DND-41 (cell line): Measurements from ENCODE around the gene UBASH3B.

Experiments used
- ATAC-seq: fragments of 200-7000 bp; cut with Tn5 transposase; 3 replicates; pipeline ENCODE4 v1.9.1; 2021; ENCODE audit warnings: low read depth; ENCODE audit not compliant: insufficient read depth
- DNase-seq: peaks from one replicate; pipeline ENCODE4 v3.0.0-alpha.2; 2020
- H2AFZ ChIP-seq: 2 replicates; pipeline ENCODE4 v1.6.0; 2012; ENCODE audit warnings: low read depth, low read length
- H3K27ac ChIP-seq: 2 replicates; pipeline ENCODE4 v1.5.1; 2012; ENCODE audit warnings: low read length, inconsistent platforms
- H3K27me3 ChIP-seq: fragments of 200-600 bp; sonication (generic); 2 replicates; pipeline ENCODE4 v1.6.0; 2012; ENCODE audit warnings: low read length, mild to moderate bottlenecking, inconsistent platforms; ENCODE audit not compliant: insufficient read depth, poor library complexity
- H3K36me3 ChIP-seq: 2 replicates; pipeline ENCODE4 v1.5.1; 2012; ENCODE audit warnings: low read length, inconsistent platforms; ENCODE audit not compliant: insufficient read depth
- H3K4me1 ChIP-seq: 2 replicates; pipeline ENCODE4 v1.5.1; 2012; ENCODE audit warnings: mild to moderate bottlenecking, low read length; ENCODE audit not compliant: insufficient read depth
- H3K4me2 ChIP-seq: 2 replicates; pipeline ENCODE4 v1.6.0; 2012; ENCODE audit warnings: mild to moderate bottlenecking, moderate library complexity, low read length, inconsistent platforms; ENCODE audit not compliant: insufficient read depth
- H3K4me3 ChIP-seq, 2 experiments: fragments of 200-600 bp in 1 of 2; shearing (Covaris generic) in 1 of 2; 2 replicates each; pipeline ENCODE4 v1.5.1; 2012 to 2016; ENCODE audit warnings: inconsistent platforms in 2 of 2, low read length in 2 of 2, mild to moderate bottlenecking in 2 of 2, low read depth in 1 of 2, moderate library complexity in 1 of 2
- H3K79me2 ChIP-seq: 2 replicates; pipeline ENCODE4 v1.6.0; 2012; ENCODE audit warnings: low read length, inconsistent platforms; ENCODE audit not compliant: insufficient read depth
- H3K9ac ChIP-seq: 2 replicates; pipeline ENCODE4 v1.6.0; 2012; ENCODE audit warnings: low read depth, mild to moderate bottlenecking, inconsistent platforms, low read length, moderate library complexity
- H3K9me3 ChIP-seq: 2 replicates; pipeline ENCODE4 v1.5.1; 2012; ENCODE audit warnings: low read length, moderate library complexity, mild to moderate bottlenecking, inconsistent platforms; ENCODE audit not compliant: insufficient read depth, severe bottlenecking
- H4K20me1 ChIP-seq: 2 replicates; pipeline ENCODE4 v1.6.0; 2012; ENCODE audit warnings: low read length; ENCODE audit not compliant: insufficient read depth
- EZH2 ChIP-seq: IDR thresholded peaks from 3 replicates; pipeline ENCODE4 v1.6.1; 2012; ENCODE audit warnings: borderline replicate concordance, low read depth, mild to moderate bottlenecking, moderate library complexity, low read length, inconsistent platforms; ENCODE audit not compliant: severe bottlenecking
- TF ChIP-seq, protein P1 (sequence below): IDR thresholded peaks from 2 replicates; pipeline ENCODE4 v1.5.1; 2012; ENCODE audit warnings: borderline replicate concordance, low read length, moderate library complexity, mild to moderate bottlenecking; ENCODE audit not compliant: poor library complexity, severe bottlenecking; ENCODE audit errors: extremely low read depth

UBASH3B gene

DNA sequence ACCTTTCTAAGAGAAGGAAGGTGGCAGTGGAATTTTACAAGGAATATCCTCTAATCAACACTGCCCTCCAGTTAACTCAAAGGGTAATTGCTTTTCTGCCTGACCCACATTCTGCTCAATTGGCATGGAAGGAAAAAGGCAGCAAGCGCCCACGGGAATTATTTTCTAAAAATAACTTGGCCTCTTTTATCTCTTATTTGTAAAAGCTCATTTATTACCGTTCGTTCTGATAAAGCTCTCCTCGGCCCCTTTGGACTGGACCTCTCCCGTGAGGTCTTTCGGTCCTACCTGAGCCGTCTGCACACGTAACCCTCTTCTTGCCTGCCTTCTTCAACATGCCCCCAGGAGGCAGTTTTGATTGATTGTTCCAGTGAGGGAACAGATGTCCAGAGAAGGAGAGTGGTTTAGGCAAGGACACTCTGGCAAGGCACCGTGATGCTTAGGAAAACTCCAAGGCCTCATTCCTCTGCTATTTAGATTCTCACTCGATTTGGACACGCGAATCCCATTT is 129.6 kb downstream of the UBASH3B start:
- ATAC-seq (no peak), DNase-seq (no peak)
- H3K4me1 ChIP-seq: peaks cover 5% of the 10 kb centered on the region; the same call in 1 of the 2 replicates
- H3K9ac ChIP-seq: no peak overlapping the region
- H3K79me2 ChIP-seq: no peaks in the 10 kb centered on the region
- no peak overlapping the region for H3K4me3 ChIP-seq
- peaks cover 89% of the 10 kb centered on the region for H3K36me3 ChIP-seq
- no peaks in the 10 kb centered on the region for H4K20me1 ChIP-seq
- H3K27me3 ChIP-seq: no peaks in the 10 kb centered on the region
- no peaks in the 10 kb centered on the region for H3K9me3 ChIP-seq
- H3K4me2 ChIP-seq: no peak overlapping the region
- TF ChIP-seq, protein P1, sequence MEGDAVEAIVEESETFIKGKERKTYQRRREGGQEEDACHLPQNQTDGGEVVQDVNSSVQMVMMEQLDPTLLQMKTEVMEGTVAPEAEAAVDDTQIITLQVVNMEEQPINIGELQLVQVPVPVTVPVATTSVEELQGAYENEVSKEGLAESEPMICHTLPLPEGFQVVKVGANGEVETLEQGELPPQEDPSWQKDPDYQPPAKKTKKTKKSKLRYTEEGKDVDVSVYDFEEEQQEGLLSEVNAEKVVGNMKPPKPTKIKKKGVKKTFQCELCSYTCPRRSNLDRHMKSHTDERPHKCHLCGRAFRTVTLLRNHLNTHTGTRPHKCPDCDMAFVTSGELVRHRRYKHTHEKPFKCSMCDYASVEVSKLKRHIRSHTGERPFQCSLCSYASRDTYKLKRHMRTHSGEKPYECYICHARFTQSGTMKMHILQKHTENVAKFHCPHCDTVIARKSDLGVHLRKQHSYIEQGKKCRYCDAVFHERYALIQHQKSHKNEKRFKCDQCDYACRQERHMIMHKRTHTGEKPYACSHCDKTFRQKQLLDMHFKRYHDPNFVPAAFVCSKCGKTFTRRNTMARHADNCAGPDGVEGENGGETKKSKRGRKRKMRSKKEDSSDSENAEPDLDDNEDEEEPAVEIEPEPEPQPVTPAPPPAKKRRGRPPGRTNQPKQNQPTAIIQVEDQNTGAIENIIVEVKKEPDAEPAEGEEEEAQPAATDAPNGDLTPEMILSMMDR: no peak
- TF ChIP-seq EZH2: no peak
- H3K27ac ChIP-seq: no peak overlapping the region
- H2AFZ ChIP-seq: no peak overlapping the region

DNA sequence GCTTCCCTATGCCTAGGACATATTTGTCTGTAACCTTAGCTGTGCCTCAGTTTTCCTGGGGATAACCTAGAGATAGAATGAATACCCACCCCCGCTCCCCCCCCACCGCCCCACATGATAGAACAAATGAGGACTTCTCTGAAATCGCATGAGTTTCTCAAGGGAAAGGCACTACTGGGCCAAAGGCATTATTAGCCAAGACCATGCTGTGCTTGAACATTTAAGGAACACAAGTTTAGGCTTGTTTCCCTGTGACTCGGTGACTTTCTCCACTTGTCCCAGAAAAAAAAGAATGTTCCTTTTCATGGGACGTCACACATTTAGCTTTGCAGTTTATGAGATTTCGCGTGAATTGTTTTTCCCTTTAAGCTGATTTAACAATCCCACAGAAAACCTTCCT is 131.4 kb downstream of the UBASH3B start:
- no peak for ATAC-seq
- DNase-seq: no peak

DNA sequence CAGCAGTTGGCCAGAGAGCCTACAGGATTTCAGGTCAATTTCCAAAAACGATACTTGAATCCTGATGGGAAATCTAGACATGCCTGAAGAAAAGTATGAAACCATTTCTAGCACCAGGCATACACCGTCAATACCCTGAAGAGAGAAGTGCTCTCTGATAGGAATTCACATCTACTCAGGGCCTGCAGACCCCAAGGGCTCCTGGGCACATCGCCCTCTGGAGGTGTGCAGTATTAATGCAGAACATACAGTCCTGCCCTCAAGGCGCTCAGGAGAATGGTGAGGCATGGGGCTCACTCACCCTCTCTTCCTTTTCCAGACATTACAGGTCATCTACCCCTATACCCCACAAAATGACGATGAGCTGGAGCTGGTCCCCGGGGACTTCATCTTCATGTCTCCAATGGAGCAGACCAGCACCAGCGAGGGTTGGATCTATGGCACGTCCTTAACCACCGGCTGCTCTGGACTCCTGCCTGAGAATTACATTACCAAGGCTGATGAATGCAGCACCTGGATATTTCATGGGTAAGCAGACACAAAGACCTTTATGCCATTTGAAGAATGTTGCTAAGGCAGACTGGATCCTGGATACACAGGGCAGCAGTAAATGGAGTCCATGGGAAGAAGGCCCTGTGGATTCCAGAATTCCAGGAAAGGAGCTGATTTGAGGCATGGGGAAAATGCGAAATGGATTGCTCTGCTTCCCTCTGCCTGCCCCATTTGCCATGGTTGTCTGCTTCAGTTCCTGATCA is 133.4 kb downstream of the UBASH3B start:
- Histone ChIP-seq H3K36me3 (peaks cover 82% of the 10 kb centered on the region), H2AFZ (no peak overlapping the region), H4K20me1 (no peaks in the 10 kb centered on the region), H3K79me2 (no peaks in the 10 kb centered on the region), H3K27me3 (no peaks in the 10 kb centered on the region), H3K4me2 (no peak overlapping the region), H3K9me3 (no peaks in the 10 kb centered on the region), H3K9ac (no peak overlapping the region), H3K4me1 (no peaks in the 10 kb centered on the region), H3K4me3 (no peak overlapping the region), H3K27ac (peak overlapping the region; percentile 23; the same call in 1 of the 2 replicates)
- peak; percentile 26 for DNase-seq
- peak; percentile 77 for ATAC-seq
- TF ChIP-seq EZH2: no peak
- TF ChIP-seq, protein P1: peak; percentile 61

More for the DNA sequence above, 131.4 kb downstream of the UBASH3B start:
- no peaks in the 10 kb centered on the region for H3K9me3 ChIP-seq
- H2AFZ ChIP-seq: no peak overlapping the region
- no peak overlapping the region for H3K9ac ChIP-seq
- H3K36me3 ChIP-seq: peaks cover 89% of the 10 kb centered on the region
- H3K4me1 ChIP-seq: no peaks in the 10 kb centered on the region
- H3K27ac ChIP-seq: no peak overlapping the region
- no peaks in the 10 kb centered on the region for H3K79me2 ChIP-seq
- no peaks in the 10 kb centered on the region for H3K27me3 ChIP-seq
- H3K4me2 ChIP-seq: no peak overlapping the region
- TF ChIP-seq EZH2: no peak
- TF ChIP-seq, protein P1: no peak
- no peak overlapping the region for H3K4me3 ChIP-seq
- no peaks in the 10 kb centered on the region for H4K20me1 ChIP-seq
